GM18520 (cell line): ENCODE results near the gene HS2ST1.
"Not testable (repeated sequence)": the region's sequence is repeated elsewhere in the genome, so short reads cannot be mapped to it uniquely, and the experiment has no call there.

Experiments used
- ATAC-seq: cut with Tn5 transposase; IDR thresholded peaks from one replicate; pipeline ENCODE4 v1.9.1; 2021; ENCODE audit not compliant: unreplicated experiment

HS2ST1 gene

DNA sequence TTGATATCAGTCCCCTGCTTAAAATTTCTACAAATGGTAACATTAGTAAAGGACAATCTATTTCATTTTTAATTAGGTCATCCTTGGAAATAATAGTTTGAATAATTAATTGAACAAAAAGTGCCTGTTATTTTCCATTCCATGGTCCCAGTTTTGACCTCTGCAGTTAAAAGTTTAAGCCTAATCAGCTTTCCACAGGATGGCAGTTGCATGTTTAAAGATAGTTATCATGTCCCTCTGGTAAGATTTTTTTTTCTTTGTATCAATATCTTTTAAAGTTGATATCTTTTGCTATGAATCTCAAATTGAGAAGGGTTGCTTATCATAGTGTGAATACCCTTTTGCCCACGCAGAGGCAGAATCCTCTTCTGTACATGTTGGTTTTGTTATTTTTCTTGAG, 90.4 kb downstream of the HS2ST1 start:
- ATAC-seq = no peak

DNA sequence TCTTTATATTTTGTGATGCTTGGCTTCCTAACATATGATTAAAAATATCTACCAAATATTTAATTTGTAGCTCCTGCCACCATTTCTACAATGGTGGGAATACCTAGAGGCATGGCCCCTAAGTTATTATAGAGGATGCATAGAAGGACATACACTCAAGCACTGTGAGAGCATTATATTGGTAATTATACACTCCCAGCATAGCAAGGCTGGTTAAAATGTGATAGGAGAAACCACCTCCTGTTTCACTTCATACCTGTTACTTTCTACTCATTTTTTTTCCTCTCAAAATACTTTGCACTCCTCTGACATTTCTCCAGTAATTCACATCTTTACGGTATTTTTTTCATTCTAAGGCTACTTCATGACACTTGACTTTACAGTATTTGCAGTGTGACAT, 92.9 kb downstream of the HS2ST1 start:
- ATAC-seq = peak; percentile 70

DNA sequence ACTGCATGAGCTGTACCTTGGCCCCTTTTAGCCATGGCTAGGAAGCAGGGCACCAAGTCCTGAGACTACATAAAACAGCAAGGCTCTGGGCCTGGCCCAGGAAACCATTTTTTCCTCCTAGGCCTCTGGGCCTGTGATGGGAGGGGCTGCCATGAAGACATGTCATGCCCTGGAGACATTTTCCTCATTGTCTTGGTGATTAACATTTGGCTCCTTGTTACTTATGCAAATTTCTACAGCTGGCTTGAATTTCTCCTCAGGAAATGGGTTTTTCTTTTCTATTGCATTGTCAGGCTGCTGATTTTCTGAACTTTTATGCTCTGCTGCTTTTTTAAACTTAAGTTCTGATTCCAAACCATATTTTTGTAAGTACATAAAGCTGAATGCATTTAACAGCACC, 99.0 kb downstream of the HS2ST1 start:
- not testable (repeated sequence) for ATAC-seq

DNA sequence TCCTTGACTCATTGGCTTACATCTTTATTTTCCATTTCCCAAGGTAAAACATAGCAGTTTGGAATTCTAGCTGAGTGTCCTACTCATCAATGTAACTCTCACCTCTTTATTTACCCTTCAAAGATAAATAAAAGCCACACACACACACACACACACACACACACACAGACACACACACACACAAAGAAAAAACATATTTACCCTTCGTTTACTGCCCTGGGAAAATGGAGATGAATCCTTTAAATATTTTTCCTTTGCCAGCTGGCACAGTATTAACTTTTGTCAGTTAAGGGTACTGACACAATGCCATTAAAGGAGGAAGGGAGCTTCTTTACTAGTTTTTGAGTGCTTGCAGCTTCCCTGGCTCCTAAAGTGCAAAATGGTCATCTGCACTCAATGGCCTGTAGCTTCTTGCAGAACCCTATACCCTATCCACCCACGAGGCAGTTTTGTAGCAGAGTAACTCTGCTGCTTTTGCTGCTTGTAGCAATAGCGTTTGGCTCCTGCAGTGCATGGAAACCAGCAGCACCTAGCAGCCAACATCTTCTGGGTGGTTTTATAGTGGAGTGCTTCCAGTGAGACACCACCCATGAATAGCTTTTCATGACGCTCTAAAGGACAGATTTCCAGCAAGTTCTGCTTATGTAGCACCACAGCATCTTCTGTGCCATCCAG, 103.7 kb downstream of the HS2ST1 start:
- ATAC-seq = no peak

DNA sequence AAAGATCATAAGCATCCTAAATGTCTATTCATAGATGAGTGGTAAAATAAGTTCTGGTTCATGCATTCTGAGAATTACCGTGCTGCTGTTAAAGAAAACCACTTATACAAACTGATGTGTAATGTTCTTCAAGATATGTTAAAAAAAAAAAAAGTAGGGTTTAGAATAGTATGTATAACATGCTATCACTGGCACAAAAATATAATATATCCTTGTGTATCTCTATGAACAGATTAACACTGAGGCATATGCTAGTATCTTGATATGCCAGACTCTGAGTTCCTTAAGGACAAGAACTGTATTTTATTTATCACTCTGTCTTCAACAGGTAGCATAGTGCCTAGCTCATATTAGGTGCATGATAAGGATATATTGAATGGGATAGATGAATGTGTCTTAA, 108.9 kb downstream of the HS2ST1 start:
- ATAC-seq = no peak

DNA sequence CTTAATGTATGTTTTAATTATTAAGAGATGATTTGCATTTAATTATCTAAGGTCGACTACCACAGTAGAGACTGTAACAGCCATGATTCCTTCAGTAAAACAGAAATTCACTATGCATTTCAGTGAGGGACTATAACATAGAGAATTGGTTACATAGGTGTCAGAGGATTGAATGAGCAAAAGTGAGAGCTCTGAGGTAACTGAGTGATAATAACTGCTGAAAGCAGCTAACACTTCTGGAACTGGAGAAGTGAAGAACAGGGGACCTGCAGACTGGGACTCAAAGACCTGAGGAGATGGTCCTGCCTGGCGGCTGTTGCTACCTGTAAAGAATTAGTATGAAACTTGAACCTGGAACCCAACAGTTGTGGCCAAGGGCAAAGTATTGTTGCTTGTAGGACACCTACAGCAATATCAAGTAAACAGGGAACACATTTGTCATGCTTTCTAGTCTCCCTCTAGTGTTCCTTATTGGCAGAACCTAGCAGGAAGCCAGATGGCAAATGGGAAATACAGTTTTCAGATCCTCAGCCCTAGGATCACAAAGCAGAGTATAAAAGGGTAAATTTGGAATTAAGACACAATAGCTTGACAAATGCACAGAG, 110.6 kb downstream of the HS2ST1 start:
- ATAC-seq = peak; percentile 58

DNA sequence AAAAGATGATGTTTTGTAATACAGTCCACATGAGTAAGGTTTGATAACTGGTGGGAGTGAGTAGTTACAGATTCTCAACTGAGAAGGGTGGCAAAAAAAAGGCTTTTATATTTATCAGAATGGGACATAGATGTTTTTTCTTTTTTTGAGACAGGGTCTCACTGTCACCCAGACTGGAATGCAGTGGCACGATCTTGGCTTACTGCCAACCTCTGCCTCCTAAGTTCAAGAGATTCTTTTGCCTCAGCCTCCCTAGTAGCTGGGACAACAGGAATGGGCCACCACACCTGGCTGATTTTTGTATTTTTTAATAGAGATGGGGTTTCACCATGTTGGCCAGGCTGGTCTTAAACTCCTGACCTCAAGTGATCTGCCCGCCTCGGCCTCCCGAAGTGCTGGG, 113.1 kb downstream of the HS2ST1 start:
- ATAC-seq = not testable (repeated sequence)

DNA sequence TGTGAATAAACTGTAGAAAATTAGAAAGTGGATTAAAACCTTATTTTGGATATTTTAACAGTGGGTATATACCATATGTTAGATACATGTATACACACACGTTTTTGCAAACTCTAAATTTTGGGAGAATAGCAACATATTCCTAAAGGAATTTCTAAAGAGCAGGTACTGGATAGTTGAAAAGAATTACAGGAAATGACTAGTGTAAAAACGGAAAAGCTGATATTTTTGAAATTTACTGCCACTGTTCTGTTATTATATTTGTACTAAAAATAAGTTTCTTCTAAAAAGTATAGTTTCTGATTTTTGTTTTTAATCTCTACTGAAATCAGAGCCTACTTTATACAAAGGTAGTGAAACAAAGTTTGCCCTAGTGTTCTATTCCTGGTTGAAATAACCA, 114.1 kb downstream of the HS2ST1 start:
- no peak for ATAC-seq

DNA sequence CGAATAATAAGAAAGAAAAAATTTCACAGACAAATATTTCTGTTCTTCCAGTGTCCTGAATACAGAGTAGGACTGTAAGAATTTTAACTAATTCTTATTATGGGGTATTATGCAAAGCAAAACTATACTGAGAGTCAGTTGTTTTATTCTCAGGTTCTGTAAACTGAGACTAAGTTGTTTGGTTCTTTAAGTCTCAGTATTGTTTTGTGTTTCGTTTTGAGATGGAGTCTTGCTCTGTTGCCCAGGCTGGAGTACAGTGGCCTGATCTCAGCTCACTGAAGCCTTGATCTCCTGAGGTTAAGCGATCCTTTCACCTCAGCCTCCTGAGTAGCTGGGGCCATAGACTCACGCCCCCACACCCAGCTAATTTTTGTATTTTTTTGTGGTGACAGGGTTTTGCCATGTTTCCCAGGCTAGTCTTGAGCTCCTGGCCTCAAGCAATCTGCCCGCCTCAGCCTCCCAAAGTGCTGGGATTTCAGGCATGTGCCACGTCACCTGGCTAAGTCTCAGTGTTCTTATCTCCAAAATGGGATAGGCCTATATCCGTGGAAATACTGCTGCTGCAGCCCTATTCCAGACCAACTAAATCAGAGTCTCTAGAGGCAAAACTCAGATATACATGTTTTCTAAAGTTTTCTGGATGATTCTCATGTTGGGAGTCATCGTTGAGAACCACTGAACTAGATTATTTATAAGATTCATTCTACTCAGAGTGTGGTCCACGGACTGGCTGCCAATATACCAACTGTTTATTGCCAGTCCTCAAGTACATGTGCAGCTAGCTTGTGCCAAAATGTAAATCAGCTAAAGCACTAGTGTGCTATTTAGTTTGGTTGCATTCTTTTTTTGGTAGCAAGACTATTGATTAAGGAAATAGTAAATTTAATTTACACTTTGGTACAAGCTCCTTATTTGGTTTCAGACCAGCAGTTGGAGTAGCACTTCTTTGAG, 116.6 kb downstream of the HS2ST1 start:
- peak; percentile 86 for ATAC-seq

DNA sequence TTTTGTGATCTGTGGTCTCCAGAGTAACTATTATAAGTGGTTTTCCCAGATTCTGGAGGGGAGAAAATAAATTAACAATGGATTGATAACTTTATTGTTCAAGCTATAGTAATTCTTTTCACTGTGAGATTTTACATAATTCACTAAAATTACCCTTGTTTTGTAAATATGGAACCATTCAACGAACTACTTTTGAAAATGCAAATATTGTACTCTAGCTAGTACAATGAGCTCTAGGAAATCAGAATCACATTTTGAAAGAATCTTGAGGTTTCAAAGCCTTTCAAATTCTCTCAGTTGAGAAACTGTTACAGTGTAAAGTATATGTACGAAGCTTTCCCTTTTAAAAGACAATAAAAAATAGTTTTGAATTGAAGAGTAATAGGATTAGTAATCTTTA, 119.9 kb downstream of the HS2ST1 start:
- ATAC-seq = no peak

DNA sequence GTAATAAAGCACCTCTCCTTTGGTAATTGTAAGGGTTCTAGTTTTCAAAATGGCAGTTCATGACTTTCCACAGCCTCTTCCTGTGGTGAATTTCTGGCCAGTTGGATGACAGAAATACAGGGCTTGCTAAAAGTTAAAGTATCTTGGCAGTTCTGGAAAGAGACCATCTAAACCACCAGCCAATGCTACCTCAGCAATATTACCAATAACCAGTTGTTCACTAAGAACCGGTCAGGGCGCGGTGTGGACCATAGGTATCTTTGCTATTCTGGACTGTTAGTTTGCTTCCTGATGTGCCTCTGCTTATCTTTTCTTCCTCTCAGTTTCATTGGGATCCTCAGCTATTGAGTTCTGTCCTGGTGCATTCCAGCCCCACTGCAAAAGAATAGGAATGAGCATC, 124.7 kb downstream of the HS2ST1 start:
- ATAC-seq = no peak

DNA sequence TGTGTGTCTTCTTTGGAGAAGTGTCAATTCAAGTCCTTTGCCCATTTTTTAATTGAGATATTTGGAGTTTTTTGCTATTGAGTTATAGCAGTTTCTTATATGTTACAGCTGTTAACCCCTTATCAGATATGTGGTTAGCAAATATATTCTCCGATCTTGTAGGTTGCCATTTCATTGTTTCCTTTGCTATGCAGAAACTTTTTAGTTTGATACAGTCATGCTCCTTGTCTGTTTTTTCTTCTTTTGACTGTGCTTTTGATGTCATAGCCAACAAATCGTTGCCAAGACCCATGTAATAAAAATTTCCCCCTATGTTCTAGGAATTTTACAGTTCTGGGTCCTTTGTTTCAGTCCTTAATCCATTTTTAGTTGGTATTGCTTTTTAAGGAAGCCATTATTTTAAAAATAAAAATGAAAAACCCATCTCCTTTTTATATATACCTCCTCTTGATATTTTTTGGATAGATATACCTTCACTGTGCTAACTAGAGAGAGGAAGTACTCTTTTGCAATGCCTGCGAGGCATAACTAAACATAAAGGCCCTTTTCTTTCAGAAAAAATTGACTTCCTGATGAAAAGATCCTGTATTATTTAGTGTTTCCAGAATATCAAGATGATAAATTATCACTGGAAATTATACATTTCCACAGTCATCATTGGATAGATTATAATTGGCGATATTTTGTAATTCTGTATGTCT, 127.8 kb downstream of the HS2ST1 start:
- ATAC-seq = no peak

DNA sequence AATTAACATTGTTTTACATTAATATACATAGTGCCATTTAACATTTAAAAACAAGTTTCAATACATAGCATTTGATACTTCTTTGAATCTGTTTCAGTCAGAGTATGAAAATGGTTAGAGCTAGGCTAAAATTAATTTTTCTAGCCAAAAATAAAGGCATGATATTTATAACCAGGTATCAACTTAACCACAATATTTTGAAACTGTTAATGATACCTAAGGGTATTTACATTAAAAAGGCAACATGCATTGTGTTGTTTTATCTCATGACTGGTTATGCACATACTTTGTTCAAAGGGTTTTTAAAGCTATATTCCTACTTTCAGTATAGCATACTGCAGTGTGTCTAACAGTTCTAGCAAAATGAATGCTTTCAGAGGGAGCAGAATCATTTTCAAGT, 130.0 kb downstream of the HS2ST1 start:
- ATAC-seq = no peak

DNA sequence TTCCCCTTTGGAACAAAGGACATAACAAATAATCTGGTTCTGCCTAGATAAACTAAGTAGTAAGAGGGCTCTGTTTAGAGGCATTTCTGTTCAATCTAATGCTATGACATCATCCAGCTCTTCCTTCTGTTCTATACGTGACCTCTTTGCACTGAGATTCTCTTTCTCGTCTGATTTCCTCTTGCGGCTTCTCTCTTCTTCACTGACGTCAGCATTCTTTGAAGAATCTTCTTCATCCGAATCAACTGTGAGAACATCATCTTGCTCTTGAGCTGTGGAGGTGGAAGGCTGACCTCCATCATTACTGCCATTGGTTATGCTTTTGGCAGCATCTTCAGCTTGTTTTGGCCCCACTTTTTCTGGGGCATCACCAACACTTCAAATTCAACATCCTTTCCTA, 130.4 kb downstream of the HS2ST1 start:
- no peak for ATAC-seq

DNA sequence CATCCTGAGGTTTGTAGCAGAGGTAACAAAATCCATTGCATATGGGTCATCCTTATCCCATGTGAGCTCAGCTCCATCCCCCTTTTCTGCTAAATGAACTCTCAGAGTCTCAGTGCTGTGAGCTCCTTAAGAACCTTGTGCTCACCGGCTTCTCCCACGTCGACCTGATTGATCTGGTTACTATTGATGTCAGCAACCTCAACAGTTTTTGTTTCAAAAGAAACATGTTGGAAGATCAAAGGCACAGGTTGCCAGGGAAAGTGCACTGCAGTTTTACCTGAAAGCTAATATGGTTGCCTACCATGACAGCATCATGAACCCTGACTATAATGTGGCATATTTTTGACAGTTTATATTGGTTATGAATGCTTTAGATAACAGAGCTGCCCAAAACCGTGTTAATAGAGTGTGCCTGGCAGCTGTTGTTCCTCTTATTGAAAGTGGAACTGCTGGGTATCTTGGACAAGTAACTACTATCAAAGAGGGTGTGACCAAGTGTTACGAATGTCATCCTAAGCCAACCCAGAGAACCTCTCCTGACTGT, 131.4 kb downstream of the HS2ST1 start:
- no peak for ATAC-seq

DNA sequence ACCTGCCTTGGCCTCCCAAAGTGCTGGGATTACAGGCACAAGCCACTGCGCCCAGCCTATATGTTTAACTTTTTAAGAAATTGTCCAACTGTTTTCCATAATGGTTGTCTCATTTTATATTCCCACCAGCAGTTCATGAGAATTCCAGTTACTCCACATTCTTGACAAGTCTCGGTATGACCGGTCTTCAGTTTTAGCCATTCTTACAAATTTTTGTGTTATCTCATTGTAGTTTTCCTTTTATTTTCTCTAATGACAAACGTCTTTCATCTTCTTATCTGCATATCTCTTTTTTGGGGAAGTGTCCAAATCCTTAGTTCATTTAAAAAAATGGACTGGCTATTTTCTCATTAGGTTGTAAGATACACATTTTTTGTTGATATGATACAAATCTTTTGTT, 132.5 kb downstream of the HS2ST1 start:
- ATAC-seq = no peak

DNA sequence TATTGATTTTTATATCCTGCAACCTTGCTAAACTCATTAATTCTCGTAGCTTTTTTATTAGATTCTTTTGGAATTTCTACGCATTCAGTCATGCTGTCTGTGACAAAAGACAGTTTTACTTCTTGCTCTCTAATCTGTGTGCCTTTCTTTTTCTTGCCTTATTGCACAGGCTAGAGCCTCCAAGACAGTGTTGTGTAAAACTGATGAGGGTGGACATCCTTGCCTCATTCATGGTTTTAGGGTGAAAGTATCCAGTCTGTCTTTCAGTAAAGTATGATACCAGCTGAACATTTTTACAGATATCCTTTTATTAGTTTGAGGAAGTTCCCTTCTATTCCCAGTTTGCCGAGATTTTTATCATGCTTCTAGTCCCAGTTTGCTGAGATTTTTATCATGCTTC, 133.8 kb downstream of the HS2ST1 start:
- ATAC-seq = no peak

DNA sequence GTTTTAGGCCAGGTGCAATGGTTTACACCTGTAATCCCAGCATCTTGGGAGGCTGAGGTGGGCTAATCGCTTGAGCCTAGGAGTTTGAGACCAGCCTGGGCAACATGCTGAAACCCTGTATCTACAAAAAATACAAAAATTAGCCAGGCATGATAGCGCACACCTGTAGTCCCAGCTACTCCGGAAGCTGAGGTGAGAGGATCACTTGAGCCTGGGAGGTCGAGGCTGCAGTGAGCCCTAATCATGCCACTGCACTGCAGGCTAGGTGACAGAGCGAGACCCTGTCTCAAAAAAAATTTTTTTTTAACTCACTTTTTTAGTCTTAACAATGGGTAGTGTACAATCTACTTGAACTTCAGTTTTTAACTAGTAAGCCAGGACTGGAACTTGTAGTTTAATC, 137.5 kb downstream of the HS2ST1 start:
- ATAC-seq = no peak

DNA sequence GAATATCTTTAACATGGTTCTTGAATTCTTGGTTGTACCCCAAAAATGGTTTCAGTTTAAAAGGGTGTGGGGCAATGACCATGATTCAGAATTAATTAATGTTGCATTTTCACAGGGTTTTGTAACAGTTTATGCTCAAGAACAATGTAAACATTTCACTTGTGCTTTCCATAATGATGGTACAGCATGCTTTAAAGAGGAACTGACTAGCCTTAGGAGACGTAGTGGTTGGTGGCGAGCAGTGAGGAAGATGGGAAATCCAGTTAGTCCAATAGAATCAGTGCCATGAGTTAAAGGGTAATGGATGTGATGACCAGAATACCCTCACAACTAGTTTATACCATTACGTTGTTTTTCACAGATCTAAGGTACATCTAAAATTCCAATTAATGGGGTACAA, 138.0 kb downstream of the HS2ST1 start:
- ATAC-seq = no peak

DNA sequence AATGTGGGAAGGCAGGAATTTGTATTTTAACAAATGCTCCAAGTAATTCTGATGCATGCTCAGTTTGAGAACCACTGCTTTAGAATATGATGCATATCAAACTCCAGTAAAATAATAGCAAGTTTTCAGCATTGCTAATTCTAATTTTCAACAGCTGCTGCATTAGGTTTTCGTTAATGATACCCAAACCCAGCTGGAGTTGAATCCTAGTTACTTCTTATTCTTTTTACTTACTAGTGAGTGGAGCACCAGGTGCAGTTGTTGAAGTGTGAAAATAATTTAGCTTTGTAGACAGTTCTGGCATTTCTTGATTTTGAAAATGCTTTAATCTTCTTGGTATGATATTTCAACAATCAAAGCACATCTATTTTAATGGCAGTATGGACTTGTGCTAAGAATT, 138.5 kb downstream of the HS2ST1 start:
- no peak for ATAC-seq

DNA sequence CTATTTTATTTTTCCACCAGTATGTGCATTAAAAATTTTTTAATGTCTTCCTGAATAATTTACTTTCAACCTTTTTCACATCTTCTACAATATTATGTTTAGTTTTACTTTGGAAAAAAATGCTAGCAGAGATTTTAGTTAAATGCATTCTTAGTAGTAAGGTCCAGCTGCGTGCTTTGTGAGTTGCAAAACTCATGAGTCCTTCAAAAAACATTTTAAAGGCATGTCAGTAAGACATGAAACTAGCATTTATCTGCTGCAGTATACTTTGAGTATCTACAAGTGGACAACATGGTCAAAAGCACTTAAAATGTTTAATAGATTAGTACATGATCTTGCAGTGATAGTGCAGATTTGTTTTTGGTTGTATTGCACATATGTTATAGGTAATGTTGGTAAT, 139.0 kb downstream of the HS2ST1 start:
- ATAC-seq = no peak
